Effector CD8-positive, alpha-beta T cell (primary cell): ENCODE data around the gene ANKRD23.
"Not testable (repeated sequence)": the region's sequence is repeated elsewhere in the genome, so short reads cannot be mapped to it uniquely, and the experiment has no call there.

Experiments
- DNase-seq: peaks from one replicate; lab custom pipeline; 2025; lab: John Stamatoyannopoulos, UW
- total RNA-seq, 4 experiments: gene quantifications; one replicate each; lab custom pipeline; 2026; lab: John Stamatoyannopoulos, UW

Gene ANKRD23
- 1.8 to 6.0 (median 4.8) reads per million in 4 experiments for total RNA-seq

DNA sequence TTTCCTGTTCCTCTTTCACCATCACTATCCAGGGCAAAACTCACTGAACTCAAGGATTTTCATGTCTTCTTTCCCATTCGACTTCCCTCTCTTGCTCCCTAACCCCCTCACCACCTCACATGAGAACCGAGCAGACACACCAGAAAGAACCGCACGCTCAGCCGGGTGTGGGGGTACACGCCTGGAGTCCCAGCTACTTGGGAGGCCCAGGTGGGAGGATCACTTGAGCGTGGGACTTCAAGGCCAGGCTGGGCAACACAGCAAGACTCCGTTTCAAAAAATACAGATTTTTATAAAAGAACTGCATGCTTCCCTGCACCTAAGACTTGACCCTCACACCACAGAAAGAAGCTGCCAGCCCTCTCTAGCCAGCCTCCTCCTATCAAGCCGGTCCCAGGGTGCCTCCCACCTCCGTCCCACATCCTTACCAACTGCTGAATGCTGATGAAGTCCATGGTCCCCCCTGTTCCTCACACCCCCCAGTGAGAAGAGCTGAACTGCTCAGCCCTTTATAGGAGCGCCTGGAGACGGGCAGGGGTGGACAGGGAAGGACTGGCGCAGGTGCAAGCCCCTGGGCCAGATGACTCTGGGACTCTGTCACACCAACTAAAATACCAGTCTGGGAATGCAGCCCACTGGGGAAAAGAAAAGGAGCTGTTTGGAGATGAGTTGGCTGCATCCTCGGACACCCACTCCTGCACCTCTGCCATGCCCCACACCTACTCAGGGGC is at the start of gene ANKRD23:
Gene ANKRD23, minus strand, starts transcription at position 484 of the 731 bp plus-strand sequence. Its CDS starts 29 bp downstream, at position 455.
- no peak for DNase-seq

DNA sequence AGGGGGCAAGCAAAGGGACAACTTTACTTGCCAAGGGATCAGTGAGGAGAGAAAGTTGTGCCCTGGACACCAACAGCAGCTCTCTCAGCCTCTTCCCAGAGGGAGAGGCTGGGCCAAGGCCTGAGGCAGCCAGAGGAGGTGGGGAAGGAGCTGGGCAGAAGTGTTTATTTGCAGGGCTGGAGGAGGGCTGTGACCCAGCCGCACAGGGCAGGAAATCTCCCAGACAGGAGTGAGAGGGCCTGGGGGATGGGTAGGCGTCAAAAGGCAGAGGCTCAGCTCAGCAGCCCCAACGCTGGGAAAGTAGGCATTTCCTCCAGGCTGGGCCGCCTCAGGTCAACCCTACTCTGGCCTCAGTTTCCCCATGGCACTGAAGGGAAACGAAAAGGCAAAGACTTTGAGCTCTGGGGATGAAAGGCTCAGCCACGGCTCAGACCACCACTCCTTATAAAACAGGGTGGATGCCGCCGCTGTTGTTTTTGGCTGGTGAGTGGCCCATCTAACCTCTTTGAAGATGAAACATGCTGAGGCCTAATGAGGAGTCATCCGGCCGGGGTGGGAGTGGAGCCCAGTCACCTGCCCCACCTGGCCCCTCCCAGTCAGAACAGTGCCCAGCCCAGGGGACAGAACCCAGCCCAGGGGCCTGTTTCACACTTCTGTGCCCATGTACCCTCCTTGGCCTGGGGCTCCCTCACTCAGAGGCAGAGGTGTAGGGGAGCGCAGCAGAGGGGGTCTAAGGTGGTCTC is 47.9 kb upstream of the ANKRD23 start:
- no peak for DNase-seq

DNA sequence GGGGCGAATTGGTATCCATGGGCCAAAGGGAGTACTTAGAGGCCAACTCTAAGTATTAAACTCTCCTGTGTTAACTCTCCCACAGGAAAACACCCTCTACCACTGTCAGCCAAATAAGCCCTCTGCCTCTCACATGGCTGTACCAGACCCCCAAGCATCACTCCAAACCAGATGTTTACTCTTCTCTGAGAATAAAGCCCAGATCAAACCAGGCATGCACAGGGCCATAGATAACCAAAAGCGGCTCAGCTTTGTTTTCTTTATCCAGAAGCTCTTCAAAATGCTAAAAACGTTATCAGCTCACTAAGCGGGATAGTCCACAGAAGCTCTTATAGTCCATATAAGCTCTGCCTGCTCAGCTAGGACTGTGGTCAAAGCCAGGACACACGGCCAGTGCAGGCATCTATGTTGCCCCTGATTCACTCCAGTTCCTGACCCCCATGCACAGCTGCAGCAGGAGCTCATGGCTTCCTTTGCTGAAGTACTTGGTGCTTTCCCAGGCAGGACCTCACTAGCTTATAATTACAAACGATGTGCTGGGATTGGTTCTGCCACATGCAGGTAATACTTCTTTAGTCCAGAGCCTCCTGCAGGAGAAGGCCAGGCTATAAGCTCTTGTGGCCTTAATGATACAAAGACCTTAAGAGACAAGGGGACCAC is 47.0 kb upstream of the ANKRD23 start:
- no peak for DNase-seq

DNA sequence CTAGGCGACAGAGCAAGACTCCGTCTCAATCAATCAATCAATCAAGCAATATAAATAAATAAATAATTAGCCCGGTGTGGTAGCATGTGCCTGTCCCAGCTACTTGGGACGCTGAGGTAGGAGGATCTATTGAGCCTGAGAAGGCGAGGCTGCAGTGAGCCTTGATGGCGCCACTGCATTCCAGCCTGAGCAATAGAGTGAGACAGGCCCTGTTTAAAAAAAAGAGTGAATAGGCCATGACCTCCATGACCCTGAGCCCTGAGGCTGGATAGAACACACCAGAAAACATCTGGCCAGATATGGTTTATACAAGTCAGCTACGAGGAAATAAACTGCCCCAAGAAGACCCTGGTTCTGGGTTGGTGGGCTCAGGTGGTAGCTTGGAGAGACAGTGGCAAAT is 46.4 kb upstream of the ANKRD23 start:
- DNase-seq, result no peak

- DNase-seq, result not testable (repeated sequence)
These were observed 45.7 kb upstream of the ANKRD23 start for GRCh38 chr2:96889502-96889901.

- DNase-seq, result no peak
These were observed 44.5 kb upstream of the ANKRD23 start for GRCh38 chr2:96888072-96889011.

DNA sequence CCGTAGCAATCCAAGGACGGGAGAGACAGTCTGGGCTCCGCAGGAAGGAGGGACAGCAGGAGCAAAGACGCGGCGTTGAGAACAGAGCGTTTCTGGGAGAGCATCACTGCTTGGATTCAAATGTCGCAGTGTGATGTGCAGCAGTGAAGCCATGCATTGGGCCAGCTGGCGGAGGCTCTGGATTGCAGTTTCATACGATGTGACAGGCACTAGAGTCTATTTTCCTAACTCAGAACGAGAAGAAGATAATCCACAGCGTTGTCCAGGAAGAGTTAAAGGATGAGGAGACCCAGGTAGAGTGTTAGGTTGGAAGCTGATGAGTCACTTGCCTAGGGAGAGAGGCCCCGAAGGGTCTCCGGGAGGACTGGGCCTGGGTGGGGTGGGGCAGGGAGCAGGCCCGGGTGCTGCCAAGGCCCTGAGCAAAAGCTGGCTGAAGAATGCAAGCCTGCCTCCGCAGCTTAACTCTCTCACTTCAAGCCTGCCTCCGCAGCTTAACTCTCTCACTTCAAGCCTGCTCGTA is 43.7 kb upstream of the ANKRD23 start:
- DNase-seq, result no peak

DNA sequence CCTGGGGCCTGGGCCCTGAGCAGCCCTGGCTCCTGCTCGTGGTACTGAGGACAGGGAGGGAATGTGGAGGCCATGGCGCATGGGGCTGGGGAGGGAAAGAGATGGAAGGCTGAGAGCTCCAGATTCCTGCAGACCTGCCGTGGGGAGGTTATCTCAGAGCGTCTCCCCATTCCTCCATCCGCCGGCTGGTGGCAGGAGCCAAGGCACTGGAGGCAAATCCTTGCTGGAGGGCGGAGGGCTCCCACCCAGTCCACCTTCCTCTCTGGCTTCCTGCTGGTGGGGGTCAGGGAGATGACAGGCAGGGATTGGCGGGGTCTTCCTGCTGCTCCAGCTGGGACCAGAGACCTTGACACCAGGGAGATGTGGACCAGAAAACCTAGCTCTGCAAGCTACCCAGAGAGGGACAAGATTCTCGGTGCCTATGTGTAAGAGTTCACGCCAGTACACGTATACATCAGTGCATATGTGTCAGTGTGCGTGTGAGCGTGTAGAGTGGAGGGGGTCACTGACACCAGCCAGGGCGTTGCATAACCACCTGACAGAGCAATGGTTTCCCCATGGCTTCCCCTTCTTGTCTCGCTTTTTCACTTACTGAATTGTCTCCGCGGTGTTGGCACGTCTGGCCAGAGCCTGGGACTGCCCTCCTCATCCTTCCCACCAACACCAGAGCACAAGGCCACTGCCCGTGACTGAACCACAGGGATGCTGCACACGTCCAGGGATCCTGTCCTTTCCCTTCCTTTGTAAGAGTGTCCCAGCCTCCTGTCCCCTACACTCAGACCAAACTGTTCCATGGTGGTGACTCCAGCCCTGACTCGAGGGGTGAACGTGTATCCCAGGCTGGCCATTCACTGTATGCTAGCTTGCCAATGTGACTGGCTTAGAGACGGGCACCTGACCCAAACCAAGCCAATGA is 41.9 kb upstream of the ANKRD23 start:
- DNase-seq, result no peak

DNA sequence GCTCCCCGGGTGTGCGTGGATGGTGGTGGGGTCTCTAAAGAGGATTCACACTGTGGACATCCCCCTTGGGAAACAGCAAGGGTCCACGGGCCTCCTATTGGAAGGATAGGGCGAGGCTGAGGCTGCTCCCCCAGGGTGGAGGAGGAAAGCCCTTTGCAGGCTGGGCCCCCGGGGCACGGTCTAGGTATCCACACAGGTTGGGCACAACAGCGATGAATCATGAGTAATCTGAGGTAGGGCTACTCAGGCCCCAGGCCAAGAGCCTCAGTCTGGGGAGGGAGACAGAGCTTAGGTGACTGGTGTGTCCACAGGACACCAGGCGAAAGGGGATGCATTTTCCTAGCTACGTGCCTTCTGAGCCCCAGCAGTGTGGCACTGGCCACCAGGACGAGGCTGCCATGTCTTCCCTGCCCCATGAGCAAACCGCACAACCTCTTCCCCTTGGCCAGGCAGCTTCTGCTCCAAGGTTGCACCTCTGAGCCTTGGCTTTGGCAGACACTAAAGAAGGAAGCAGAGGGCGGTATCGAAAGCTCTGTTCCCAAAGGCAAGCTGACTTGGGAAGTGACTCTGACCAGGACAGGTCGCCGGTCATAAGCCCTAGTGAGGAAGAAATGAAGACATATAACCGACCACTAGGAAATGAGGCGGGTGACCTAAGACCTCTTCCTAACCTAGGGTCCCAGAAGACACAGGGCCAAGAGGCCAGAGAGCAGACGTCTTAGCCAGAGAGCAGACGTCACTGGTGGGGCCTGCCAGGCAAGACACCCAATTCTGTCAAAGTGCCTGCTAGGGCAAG is 40.7 kb upstream of the ANKRD23 start:
- no peak for DNase-seq

GRCh38 chr2:96883306-96883705 is 39.5 kb upstream of the ANKRD23 start:
- no peak for DNase-seq

GRCh38 chr2:96882906-96883305 is 39.1 kb upstream of the ANKRD23 start:
- no peak for DNase-seq

GRCh38 chr2:96882230-96882629 is 38.4 kb upstream of the ANKRD23 start:
- no peak for DNase-seq

DNA sequence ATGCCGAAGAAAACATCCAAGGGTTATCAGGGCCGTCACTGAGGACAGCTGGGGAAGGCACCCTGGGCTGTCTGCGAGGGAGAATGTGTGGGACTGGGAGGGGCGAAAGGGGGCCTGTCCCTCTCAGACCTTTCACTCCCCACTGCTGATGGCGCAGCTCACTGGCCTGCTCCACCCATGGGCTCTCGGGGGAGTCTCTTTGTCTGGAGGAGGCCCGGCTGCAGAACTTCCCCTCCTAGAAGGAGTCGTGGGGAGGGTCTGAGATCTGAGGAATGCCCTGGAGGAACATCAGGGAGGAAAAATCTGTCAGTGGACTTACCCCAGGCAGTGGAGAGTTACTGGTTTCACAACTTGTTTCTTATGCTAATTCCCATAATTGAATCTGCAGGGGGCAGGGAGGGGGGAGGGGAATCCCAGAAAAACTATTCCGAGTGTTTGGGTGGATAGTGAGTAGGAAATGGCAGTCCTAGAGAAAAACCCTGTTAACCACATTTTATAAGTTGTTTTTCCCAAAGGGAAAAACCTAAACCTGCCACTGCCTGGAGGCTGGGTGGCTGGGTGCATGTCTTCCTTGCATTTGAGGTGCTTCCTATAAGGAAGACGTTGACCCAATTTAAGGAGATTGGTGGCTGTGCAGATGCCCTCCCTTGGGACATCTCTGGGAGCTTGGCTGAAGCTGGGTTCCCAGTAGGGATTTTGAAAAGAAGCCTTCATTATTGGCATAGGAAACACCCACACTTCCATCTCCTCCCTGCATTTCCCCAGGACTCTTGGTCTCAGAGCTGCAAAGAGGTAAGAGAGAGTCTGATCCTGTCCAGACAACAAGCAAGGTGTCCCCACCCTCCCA is 37.8 kb upstream of the ANKRD23 start:
- no peak for DNase-seq

DNA sequence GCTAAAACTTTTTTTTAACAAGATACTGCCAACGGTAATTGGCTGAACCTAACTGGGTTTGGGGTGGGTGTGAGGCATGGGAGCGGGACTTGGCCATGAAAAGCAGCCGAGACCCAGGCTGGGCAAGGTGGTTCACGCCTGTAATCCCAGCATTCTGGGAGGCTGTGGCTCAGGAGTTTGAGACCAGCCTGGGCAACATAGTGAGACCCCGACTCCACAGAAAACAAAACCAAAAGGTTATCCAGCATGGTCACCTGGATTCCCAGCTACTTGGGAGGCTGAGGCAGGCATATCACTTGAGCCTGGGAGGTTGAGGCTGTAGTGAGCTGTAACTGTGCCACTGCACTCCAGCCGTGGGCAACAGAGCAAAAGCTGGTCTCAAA is 37.1 kb upstream of the ANKRD23 start:
- no peak for DNase-seq

DNA sequence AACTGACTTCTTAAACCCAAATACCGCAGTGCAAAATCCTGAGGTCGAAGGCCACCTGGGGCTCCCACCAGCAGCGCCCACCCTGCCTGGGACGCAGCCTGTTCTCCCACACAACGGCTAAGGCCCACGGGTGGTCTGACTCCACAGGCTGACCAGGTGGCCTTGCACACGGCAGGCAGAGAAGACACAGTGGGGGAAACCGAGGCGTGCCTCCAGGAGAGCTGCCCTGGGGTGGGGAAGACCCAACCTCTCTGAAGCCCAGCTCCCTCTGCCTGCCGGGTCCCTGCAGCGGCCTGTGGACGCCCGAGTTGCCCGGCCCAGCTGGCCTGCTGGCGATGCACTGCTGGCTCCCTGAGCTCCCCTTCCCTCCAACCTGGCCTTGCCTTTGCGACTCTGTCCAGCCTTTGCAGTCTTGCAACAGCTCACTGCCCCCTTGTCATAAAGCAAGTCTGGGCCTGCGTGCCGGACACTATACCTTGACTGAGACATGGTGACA is 35.8 kb upstream of the ANKRD23 start:
- no peak for DNase-seq

DNA sequence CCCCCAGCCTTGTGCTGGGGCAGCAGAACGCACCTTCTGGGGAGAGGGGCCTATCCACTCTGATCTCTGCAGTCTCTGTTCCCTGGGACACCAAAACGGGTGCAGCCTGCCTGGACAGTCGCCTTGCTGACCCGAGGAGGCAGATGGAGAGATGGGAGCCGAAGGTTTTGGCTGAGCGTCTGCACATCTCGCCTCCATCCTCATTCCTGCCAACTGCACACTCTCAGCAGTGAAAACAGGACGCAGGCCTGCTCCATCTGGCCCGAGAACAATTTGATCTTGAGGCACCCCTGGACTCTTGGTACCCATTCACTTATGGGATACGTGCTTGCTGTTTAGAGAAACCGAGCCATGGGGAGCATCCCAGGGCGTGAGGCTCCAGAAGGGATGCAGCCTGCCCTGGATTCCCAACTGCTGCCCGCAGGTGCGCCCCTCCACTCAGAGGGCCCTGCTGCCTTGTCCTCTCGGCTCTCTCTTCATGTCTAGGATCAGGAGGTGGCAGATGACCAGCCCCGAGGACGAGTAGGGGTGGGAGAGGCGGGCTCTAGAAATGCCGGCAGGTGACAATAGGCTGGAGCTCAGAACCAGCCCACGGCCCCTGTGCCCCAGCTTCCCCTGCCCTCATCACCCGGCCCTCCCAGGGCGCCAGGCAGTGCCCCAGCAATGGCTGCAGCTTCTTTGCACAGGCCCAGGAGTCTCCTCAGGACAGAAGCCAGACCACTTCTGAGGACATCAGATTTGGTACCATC is 35.1 kb upstream of the ANKRD23 start:
- no peak for DNase-seq

GRCh38 chr2:96878171-96878570 is 34.4 kb upstream of the ANKRD23 start:
- DNase-seq, result no peak

DNA sequence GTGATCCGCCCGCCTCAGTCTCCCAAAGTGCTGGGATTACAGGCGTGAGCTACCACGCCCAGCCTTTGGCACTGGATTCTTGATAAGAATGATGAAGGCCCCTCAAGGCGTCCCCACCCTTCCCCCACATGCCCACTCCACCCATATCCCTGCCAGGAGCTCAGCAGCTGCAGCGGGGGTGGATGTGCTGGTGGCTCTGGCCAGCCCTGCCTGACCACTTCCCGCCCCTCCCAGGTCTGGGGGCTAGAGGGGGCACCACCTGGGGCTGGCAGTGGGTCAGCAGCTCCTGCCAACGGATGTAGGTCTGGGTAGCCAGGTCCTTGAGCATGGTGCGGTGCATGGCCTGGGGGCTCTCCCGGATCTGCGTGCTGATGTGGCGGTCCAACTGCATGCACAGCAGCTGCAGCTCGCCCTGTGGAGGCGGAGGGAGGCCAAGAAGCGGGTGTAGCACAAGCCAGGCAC is 33.8 kb upstream of the ANKRD23 start:
- DNase-seq, result no peak
